DOHH2 (cell line): Measurements from ENCODE around the gene MSANTD3.
A peak's percentile ranks its signal among the peaks of the same experiment; 100 is the strongest.

Source experiments
- EZH2phosphoT487 ChIP-seq: fragments of 200-600 bp; sonication (generic); IDR thresholded peaks from 2 replicates; pipeline ENCODE4 v1.6.1; 2017; ENCODE audit warnings: borderline replicate concordance, mild to moderate bottlenecking, antibody characterized with exemption, low read length, moderate library complexity, mixed read lengths
- TF ChIP-seq, protein P1 (sequence below): fragments of 200-600 bp; sonication (generic); IDR thresholded peaks from one replicate; pipeline ENCODE4 v1.5.1; 2014; ENCODE audit warnings: antibody characterized with exemption, mild to moderate bottlenecking, low read depth, low read length; ENCODE audit not compliant: poor library complexity, severe bottlenecking

- TF ChIP-seq, protein P1, sequence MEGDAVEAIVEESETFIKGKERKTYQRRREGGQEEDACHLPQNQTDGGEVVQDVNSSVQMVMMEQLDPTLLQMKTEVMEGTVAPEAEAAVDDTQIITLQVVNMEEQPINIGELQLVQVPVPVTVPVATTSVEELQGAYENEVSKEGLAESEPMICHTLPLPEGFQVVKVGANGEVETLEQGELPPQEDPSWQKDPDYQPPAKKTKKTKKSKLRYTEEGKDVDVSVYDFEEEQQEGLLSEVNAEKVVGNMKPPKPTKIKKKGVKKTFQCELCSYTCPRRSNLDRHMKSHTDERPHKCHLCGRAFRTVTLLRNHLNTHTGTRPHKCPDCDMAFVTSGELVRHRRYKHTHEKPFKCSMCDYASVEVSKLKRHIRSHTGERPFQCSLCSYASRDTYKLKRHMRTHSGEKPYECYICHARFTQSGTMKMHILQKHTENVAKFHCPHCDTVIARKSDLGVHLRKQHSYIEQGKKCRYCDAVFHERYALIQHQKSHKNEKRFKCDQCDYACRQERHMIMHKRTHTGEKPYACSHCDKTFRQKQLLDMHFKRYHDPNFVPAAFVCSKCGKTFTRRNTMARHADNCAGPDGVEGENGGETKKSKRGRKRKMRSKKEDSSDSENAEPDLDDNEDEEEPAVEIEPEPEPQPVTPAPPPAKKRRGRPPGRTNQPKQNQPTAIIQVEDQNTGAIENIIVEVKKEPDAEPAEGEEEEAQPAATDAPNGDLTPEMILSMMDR: peak; percentile 90
- no peak for TF ChIP-seq EZH2phosphoT487
Measured at GRCh38 chr9:100437860-100438805, 11.2 kb downstream of the MSANTD3 start.
